ENCODE data around the gene PARD3B.
"Not testable (repeated sequence)": the region's sequence is repeated elsewhere in the genome, so short reads cannot be mapped to it uniquely, and the experiment has no call there.

PARD3B gene

GRCh38 chr2:205218816-205219215 lies 673.5 kb downstream of the PARD3B start:
- not testable (repeated sequence) for DNase-seq

DNA sequence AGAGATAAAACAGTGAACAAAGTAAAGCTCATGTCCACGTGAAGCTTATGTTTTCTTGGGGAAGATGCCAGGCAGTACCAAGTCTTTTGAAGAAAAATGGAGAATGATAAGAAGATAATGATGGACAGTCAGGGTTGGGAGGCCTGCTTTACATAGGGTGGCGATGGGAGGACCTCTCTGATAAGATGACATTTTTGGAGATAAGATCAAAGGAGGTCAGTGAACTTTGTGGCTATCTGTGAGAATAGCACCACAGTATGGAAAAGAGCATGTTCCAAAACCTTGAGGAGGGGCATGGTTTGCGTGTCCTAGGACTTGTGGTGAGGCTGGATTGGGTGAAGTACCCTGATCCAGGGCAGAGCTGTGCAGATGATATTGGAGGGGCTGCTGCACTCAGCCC lies 675.3 kb downstream of the PARD3B start:
- DNase-seq = no peak

- DNase-seq = no peak
Observed at GRCh38 chr2:205232086-205232485, 686.8 kb downstream of the PARD3B start.

GRCh38 chr2:205235434-205235833 lies 690.2 kb downstream of the PARD3B start:
- no peak for DNase-seq

DNA sequence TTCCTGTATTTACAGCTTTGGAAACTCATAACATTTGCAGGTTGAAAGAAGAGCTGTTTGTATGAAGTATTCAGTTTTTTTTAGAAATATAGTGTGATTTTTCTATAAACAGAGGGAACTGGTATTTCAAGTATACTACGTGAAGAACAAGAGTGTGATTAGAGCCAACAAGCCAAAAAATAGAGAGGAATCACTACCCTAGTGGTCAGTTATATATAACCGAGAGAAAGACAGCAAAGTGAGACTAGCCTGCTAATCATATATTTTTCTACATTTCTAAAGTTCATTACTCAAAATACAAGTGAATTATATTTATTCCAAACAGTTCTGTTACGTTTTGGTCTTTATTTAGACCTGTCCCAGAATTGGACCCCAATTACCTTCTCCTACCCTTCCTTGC lies 692.2 kb downstream of the PARD3B start:
- no peak for DNase-seq

DNA sequence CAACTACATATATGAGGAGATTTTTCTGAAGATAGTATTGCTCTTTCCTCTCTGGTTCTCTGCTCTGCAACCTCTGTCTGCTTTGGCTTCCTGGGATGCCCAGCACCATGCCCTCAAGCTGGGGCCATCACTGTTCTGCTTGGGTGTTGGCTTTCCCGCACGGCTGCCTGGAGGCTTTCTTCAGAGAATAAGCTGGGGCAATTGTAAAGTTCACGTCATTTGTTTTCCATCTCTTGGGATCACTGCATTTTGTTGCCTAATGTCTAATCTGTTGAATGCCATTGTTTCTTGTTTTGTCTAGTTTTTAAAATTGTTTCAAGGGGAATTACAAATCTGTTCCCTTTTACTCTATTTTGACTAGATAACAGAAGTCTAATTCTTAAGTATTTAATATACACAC lies 699.7 kb downstream of the PARD3B start:
- no peak for DNase-seq

DNA sequence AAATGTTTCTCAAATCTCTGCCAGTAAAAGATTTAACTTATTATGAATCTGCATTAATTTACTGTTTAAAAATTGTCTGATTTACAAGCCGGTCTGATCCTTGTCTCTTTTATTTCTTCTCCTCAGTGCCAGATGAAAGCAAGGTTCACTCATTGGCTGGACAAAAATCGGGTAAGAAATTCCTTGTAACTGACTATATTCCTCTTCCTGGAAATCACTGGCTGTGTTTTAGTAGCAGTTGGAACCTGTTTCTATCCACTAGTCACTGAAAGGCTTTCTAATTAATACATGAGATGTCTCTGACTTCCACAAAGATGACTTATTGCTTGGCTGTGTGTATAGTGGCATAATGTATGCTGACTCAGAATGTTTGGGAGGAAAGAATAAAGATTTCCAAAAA lies 700.4 kb downstream of the PARD3B start:
- DNase-seq = no peak

- DNase-seq = no peak
Observed at GRCh38 chr2:205259121-205259520, 713.8 kb downstream of the PARD3B start.

DNA sequence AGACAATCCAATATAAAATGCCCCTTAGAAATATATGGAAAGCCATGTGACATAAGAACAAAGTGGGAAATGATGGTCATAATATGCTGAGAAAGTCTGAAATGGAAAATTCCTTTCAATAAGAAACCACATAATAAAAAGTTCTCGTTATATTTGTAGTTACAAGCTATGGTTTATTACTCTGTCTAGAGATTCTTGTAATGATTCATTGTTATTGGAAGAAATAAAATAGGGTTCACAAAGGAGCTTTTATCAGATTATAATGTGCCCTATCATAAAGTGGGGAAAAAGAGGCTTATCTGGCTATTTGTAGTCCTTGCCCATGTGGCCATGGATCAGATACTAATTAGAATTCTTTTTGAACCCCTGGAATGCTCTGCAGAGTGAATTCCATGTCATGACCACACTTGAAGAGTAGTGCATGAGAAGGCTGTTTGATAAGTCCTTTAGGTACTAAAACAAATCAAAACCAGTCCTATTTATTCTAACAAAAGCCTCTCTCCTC lies 716.3 kb downstream of the PARD3B start:
- no peak for DNase-seq

DNA sequence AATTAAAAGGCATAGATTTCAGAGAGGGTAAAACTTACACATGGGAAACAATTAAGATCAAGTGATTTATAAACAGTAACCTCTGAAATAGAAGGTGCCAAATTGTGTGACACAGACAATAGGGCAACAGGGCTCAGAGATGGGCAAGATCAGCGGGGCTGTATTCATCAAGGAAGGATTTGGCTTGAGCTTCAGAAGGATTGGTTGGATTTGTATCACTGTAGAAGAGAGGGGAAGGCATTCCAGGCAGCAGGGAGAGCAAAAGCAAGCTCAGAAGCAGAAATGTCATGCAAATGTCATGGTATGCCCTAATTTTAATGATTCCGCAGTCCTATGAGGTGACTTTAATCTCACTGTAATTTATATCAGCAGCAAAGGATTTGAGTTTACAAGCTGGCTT lies 722.0 kb downstream of the PARD3B start:
- DNase-seq = no peak

GRCh38 chr2:205270689-205271088 lies 725.4 kb downstream of the PARD3B start:
- DNase-seq = no peak

GRCh38 chr2:205273148-205273547 lies 727.9 kb downstream of the PARD3B start:
- no peak for DNase-seq

- DNase-seq = no peak
Observed at GRCh38 chr2:205273627-205274026, 728.4 kb downstream of the PARD3B start.

DNA sequence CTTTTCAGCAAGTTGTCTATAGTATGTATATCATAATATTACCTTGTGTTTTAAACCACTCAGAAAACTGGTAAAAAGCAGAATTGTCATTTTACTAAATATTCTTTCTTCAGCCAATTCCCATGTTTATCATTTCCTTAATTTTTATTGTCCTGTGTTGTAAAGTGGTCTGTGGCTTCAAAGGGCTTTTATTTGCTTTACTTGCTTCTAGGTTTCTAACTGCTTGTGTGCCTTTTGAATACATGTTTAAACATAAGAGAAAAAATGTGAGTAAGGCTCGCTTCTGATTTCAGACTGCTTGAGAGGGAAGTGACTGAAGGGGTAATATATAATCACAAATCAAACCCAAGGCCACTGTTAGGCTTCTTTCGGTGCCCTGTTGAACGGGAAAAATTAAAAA lies 729.5 kb downstream of the PARD3B start:
- no peak for DNase-seq

GRCh38 chr2:205276116-205276777 lies 731.0 kb downstream of the PARD3B start:
- DNase-seq = no peak

DNA sequence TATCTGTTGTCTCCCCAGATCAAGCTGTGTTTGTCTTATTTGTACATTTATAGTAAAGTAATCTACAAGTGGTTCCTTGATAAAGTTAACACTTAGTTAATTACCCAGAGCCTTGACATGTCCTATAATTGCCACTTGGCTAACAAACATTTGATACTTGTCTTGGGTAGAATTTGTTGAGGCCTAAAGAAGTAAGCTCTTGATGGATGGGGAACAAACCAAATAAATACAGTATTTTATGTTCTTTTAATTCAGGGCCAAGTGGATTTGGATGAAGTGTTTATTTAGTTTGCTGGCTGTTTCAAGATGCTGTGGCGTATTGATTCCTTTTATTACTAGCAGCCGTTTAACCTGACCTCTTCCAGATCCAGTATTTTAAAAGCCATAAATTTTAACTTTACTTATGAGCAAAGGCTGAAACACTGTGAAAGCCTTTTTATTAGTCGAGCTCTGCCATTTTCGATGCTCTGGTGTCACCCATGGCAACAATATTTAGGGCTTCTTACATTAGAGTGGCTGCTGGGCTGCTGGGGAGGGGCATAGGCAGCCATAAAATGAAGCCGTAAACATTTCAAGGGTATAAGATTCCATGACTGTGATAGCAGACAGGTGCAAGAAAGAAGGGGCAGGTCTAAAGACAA lies 735.4 kb downstream of the PARD3B start:
- no peak for DNase-seq

DNA sequence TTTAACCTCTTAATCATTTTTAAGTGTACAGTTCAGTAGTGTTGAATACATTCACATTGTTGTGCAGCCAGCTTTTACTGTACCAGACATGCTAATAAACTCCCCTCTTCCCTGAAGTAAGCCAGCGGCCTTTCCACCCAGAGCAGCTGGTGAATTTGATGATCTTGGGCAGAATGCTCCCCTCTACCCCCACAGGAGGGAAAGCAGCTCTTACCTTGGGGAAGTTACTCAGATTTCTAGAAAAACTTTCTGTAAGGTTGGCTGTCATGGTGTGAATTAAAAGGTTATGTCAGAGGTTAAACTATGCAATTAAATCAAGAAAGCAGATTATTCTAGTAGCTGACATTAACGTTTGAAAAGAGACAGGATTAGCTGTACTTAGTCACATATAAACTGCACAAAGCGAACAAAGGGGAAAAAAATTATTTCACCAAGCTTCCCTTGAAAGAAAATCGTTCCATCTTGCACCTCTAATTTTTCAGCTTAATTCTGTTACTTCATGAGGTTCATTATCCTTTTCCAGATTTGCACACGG lies 738.5 kb downstream of the PARD3B start:
- no peak for DNase-seq

GRCh38 chr2:205284334-205284733 lies 739.1 kb downstream of the PARD3B start:
- DNase-seq = no peak

GRCh38 chr2:205287316-205287715 lies 742.0 kb downstream of the PARD3B start:
- no peak for DNase-seq

GRCh38 chr2:205288686-205289085 lies 743.4 kb downstream of the PARD3B start:
- no peak for DNase-seq

GRCh38 chr2:205290299-205290698 lies 745.0 kb downstream of the PARD3B start:
- no peak for DNase-seq

GRCh38 chr2:205292665-205293295 lies 747.5 kb downstream of the PARD3B start:
- DNase-seq = no peak

DNA sequence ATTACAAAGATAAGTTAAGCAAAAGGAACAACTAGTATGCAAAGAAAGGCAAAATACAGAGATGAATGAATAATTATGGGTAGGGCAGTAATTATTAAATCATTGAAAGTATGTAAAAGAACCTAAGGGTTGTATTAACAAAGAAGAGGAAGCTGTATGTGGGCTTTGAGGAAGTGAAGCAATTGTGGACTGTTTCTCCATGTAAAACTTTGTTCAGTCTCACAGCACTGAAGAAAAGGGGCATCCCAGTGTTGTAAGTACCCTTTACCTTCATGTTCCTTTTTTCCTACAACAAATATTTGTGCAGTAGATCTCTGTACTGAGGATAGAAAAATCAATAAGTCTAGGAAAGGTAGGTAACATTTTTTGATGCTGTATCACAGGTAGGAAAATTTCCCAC lies 748.3 kb downstream of the PARD3B start:
- DNase-seq = no peak

DNA sequence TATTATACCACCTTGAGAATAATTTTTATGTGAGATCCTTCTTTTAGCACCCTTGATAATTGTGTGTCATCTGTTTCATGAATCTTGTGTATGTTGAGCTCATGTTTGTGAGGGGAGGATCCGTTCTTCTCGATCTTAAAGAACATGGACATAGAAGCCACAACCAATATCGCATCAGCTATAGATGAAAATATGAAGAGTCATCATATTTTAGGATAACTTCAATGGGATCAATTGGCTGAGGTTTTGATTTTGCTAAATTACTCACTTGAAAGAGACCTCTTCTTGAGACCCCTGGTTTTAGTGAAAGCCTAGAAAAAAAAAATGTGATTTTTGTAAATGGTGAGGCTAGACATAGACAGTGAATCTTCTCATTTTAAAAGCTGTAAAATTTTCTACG lies 751.7 kb downstream of the PARD3B start:
- no peak for DNase-seq

All from activated CD4-positive, alpha-beta T cell treated with anti-CD3 and anti-CD28 coated beads, Interleukin-2, amount 50 U/mL, for 16 hours (primary cell).